PFSK-1 (cell line): ENCODE data around the gene ELN.

Experiments used
- FOXP2 ChIP-seq: optimal IDR thresholded peaks from 2 replicates; pipeline ENCODE3; 2011; ENCODE audit warnings: borderline replicate concordance, control low read depth, inconsistent platforms; ENCODE audit not compliant: insufficient read depth; ENCODE audit errors: extremely low read length, extremely low read depth
- POLR2AphosphoS5 ChIP-seq: IDR thresholded peaks from 2 replicates; pipeline ENCODE4 v1.6.1; 2012; ENCODE audit warnings: low read depth, mild to moderate bottlenecking, control low read depth, low read length, moderate library complexity
- REST ChIP-seq, 2 experiments: IDR thresholded peaks; 2 replicates each; pipeline versions ENCODE4 v1.6.1 to v1.8.0; 2011 to 2012; ENCODE audit warnings: low read depth in 2 of 2, low read length in 2 of 2, control low read depth in 1 of 2, inconsistent platforms in 1 of 2, mild to moderate bottlenecking in 1 of 2, moderate library complexity in 1 of 2; ENCODE audit not compliant: insufficient read depth in 1 of 2
- SIN3A ChIP-seq: IDR thresholded peaks from 2 replicates; pipeline ENCODE4 v1.6.1; 2012; ENCODE audit warnings: mild to moderate bottlenecking, low read length, moderate library complexity, borderline replicate concordance; ENCODE audit not compliant: insufficient read depth
- TAF1 ChIP-seq: IDR thresholded peaks from 2 replicates; pipeline ENCODE4 v1.6.1; 2012; ENCODE audit warnings: low read length, control low read depth, borderline replicate concordance; ENCODE audit not compliant: insufficient read depth

The ELN gene

GRCh38 chr7:74070619-74070921 lies 42.6 kb downstream of the ELN start:
- TF ChIP-seq SIN3A (no peak), TAF1 (no peak), POLR2AphosphoS5 (no peak), REST (IDR thresholded peaks at IDR 0.05; ENCODE audit: insufficient read depth in 1 of 2, low read depth in 2 of 2, low read length in 2 of 2) (no peak), FOXP2 (no peak)

GRCh38 chr7:74071121-74071520 lies 43.1 kb downstream of the ELN start:
- TF ChIP-seq TAF1 (no peak), REST (IDR thresholded peaks at IDR 0.05; ENCODE audit: insufficient read depth in 1 of 2, low read depth in 2 of 2, low read length in 2 of 2) (no peak), FOXP2 (no peak)

GRCh38 chr7:74074770-74075169 lies 46.8 kb downstream of the ELN start:
- no peak for TF ChIP-seq FOXP2
- TF ChIP-seq REST (IDR thresholded peaks at IDR 0.05; ENCODE audit: insufficient read depth in 1 of 2, low read depth in 2 of 2, low read length in 2 of 2), result no peak
- no peak for TF ChIP-seq TAF1
- TF ChIP-seq SIN3A, result no peak
- no peak for TF ChIP-seq POLR2AphosphoS5

- TF ChIP-seq POLR2AphosphoS5 (no peak), TAF1 (no peak), SIN3A (no peak), REST (IDR thresholded peaks at IDR 0.05; ENCODE audit: insufficient read depth in 1 of 2, low read depth in 2 of 2, low read length in 2 of 2) (no peak), FOXP2 (no peak)
Observed at GRCh38 chr7:74078461-74078860, 50.5 kb downstream of the ELN start.

GRCh38 chr7:74082770-74083116 lies 54.8 kb downstream of the ELN start:
- no peak for TF ChIP-seq TAF1
- no peak for TF ChIP-seq POLR2AphosphoS5
- TF ChIP-seq REST (IDR thresholded peaks at IDR 0.05; ENCODE audit: insufficient read depth in 1 of 2, low read depth in 2 of 2, low read length in 2 of 2), result no peak
- TF ChIP-seq FOXP2, result no peak
- TF ChIP-seq SIN3A, result no peak
